WERI-Rb-1 (cell line): Measurements from ENCODE around the gene PTCD2.

Experiments
- DNase-seq: peaks from one replicate; pipeline ENCODE4 v3.0.0-alpha.2; 2020
- H3K27ac ChIP-seq: fragments of 250-450 bp; sonication (Bioruptor Pico); 2 replicates; pipeline ENCODE4 v1.5.1; 2020; ENCODE audit warnings: mild to moderate bottlenecking, moderate library complexity
- H3K27me3 ChIP-seq: fragments of 250-450 bp; sonication (Bioruptor Pico); 2 replicates; pipeline ENCODE4 v1.5.1; 2021; ENCODE audit warnings: mild to moderate bottlenecking, low read depth, moderate library complexity; ENCODE audit not compliant: insufficient read depth, severe bottlenecking
- H3K36me3 ChIP-seq: fragments of 250-450 bp; sonication (Bioruptor Pico); 2 replicates; pipeline ENCODE4 v1.5.1; 2020; ENCODE audit warnings: mild to moderate bottlenecking, moderate library complexity
- H3K4me3 ChIP-seq: 2 replicates; pipeline ENCODE4 v1.5.1; 2011; ENCODE audit warnings: low read depth, mild to moderate bottlenecking, control low read depth, low read length
- H3K9me3 ChIP-seq: fragments of 250-450 bp; sonication (Bioruptor Pico); 2 replicates; pipeline ENCODE4 v1.5.1; 2021; ENCODE audit warnings: mild to moderate bottlenecking, moderate library complexity; ENCODE audit not compliant: severe bottlenecking
- CTCF ChIP-seq: IDR thresholded peaks from 2 replicates; pipeline ENCODE4 v1.5.1; 2011; ENCODE audit warnings: low read depth, mild to moderate bottlenecking, control low read depth, inconsistent platforms, low read length

PTCD2 gene

GRCh38 chr5:72305194-72306142 is 14.7 kb upstream of the PTCD2 start:
- DNase-seq: no peak
- Histone ChIP-seq H3K27me3 (no peaks in the 10 kb centered on the region), H3K4me3 (no peak overlapping the region), H3K36me3 (peaks cover 10% of the 10 kb centered on the region), H3K9me3 (no peaks in the 10 kb centered on the region), H3K27ac (no peak overlapping the region)
- no peak for TF ChIP-seq CTCF

DNA sequence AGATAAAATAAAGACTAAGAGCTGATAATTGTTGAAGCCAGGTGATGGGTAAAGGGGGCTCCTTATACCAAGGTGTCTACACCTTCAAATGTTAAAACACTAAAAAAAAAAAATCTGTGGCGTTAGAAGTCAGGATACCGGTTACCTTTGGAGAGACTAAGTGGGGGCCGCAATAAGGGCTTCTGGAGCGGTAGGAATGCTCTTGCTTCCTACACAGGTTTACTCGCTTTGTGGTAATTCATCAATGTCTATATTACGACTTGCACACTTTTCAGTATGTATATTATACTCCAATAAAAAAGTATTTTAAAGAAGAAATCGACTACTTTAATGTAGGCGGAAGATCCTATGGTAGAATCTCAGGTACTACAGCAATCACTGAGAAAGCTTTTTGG is 12.6 kb upstream of the PTCD2 start:
- no peak for DNase-seq
- Histone ChIP-seq H3K27me3 (no peaks in the 10 kb centered on the region), H3K27ac (peak overlapping the region; percentile 88), H3K36me3 (peaks cover 18% of the 10 kb centered on the region), H3K4me3 (peak overlapping the region; percentile 61), H3K9me3 (no peaks in the 10 kb centered on the region)
- TF ChIP-seq CTCF: no peak

- DNase-seq: peak; percentile 98
- Histone ChIP-seq H3K27ac (peak overlapping the region; percentile 88), H3K36me3 (peaks cover 22% of the 10 kb centered on the region), H3K9me3 (no peaks in the 10 kb centered on the region), H3K4me3 (peak overlapping the region; percentile 61), H3K27me3 (no peaks in the 10 kb centered on the region)
- peak; percentile 88 for TF ChIP-seq CTCF
Observed at GRCh38 chr5:72307968-72308852, 12.0 kb upstream of the PTCD2 start.

GRCh38 chr5:72308853-72309191 is 11.4 kb upstream of the PTCD2 start:
- H3K27ac ChIP-seq: peak overlapping the region; percentile 43
- no peak for DNase-seq
- H3K36me3 ChIP-seq: peaks cover 26% of the 10 kb centered on the region
- TF ChIP-seq CTCF: no peak
- no peaks in the 10 kb centered on the region for H3K9me3 ChIP-seq
- no peak overlapping the region for H3K4me3 ChIP-seq
- H3K27me3 ChIP-seq: no peaks in the 10 kb centered on the region

- Histone ChIP-seq H3K9me3 (no peaks in the 10 kb centered on the region), H3K36me3 (peaks cover 29% of the 10 kb centered on the region), H3K4me3 (no peak overlapping the region), H3K27ac (no peak overlapping the region), H3K27me3 (no peaks in the 10 kb centered on the region)
- DNase-seq: no peak
- TF ChIP-seq CTCF: no peak
Observed at GRCh38 chr5:72313141-72313540, 7.0 kb upstream of the PTCD2 start.
